GM21723 (cell line): ENCODE results near the gene KHDC1L.
"Not testable (repeated sequence)": the region's sequence is repeated elsewhere in the genome, so short reads cannot be mapped to it uniquely, and the experiment has no call there.

Source experiments
- ATAC-seq: cut with Tn5 transposase; IDR thresholded peaks from one replicate; pipeline ENCODE4 v1.9.1; 2021; ENCODE audit warnings: mild to moderate bottlenecking, moderate library complexity; ENCODE audit not compliant: unreplicated experiment

KHDC1L gene, protein sequence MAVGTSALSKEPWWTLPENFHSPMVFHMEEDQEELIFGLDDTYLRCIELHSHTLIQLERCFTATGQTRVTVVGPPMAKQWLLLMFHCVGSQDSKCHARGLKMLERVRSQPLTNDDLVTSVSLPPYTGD

DNA sequence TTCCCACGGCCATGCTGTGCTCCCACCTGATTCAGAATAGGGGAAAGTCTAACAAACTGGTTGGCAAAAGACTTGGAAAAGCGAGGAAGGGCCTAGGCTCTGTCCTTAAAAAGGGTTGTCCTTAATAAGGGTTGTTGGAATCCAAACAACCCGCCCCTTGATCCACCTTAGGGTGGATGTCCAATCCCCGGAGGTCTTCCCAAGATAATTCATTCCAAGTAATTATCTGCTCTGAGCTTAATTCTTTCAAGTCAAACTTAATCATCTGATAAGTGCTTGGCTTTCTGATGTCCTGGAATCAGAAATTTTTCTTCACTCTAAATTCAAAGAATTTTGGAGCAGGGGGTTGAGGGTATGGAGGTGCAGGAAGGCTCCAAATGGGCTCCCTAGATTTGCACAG, at the start of gene KHDC1L:
Gene KHDC1L, minus strand, starts transcription at position 101 of the 400 bp plus-strand sequence. Its CDS starts 88 bp downstream, at position 13.
- ATAC-seq, result no peak

DNA sequence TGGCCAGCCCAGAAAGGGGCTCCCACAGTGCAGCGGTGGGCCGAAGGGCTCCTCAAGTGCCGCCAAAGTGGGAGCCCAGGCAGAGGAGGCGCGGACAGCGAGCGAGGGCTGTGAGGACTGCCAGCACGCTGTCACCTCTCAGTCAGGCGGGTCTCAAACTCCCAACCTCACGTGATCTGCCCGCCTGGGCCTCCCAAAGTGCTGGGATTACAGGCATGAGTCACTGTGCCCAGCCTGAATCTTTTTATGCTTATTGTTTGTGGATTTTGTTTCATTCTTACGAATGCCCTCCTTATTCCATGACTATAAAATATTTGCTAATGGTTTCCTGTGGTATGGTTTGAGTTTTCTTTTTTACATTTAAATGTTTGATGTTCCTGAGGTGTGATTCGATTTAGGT, 44.0 kb upstream of the KHDC1L start:
- not testable (repeated sequence) for ATAC-seq

DNA sequence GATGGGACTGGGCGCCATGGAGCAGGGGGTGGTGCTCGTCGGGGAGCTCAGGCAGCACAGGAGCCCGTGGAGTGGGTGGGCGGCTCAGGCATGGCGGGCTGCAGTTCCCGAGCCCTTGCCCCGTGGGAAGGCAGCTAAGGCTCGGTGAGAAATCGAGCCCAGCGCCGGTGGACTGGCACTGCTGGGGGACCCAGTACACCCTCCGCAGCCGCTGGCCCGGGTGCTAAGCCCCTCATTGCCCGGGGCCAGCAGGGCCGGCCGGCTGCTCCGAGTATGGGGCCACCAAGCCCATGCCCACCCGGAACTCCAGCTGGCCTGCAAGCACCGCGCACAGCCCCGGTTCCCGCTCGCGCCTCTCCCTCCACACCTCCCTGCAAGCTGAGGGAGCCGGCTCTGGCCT, 43.6 kb upstream of the KHDC1L start:
- ATAC-seq, result not testable (repeated sequence)

- no peak for ATAC-seq
These were observed 39.1 kb upstream of the KHDC1L start for GRCh38 chr6:73264446-73264845.

GRCh38 chr6:73263570-73263909, 38.2 kb upstream of the KHDC1L start:
- peak; percentile 10 for ATAC-seq

- ATAC-seq, result peak; percentile 91
These were observed 37.6 kb upstream of the KHDC1L start, which contains the start of gene KHDC1 for GRCh38 chr6:73262671-73263569. Gene KHDC1, minus strand, starts transcription at chr6:73263196. Its CDS starts 20,679 bp downstream, at chr6:73242517.

DNA sequence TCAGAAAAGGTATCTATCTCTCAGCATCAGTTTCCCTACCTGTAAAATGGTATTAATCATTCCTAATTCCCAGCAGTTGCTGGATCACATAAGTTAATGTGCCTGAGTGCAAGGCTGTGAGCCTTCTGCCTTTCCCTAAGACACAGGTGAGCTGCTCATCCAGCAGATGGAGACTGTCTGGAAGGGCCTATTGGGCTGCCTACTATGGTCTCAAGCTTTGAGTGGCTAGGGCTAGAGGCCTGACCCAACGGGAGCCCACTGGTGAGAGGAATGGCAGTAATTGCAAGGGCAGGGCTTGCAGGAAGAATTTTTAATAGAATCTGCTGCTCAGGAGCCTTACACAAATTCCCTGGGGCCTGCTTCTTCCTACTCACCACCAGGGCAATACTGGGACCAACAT, 33.4 kb upstream of the KHDC1L start:
- ATAC-seq, result no peak

- ATAC-seq, result not testable (repeated sequence)
These were observed 29.0 kb upstream of the KHDC1L start for GRCh38 chr6:73254323-73254722.

DNA sequence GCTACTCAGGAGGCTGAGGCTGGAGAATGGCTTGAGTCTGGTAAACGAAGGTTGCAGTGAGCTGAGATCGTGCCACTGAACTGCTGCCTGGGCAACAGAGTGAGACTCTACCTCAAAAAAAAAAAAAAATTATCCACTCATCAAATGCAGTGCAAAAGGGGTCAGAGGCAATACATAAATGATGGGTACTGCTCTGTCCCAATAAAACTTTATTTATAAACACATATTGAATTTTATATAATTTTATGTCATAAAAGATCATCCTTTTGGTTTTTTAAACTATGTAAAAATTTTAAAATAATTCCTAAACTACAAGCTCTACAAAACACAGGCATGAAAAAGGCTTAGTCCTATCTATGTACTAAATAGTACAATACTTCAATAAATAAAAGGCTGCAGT, 27.4 kb upstream of the KHDC1L start:
- ATAC-seq, result no peak

DNA sequence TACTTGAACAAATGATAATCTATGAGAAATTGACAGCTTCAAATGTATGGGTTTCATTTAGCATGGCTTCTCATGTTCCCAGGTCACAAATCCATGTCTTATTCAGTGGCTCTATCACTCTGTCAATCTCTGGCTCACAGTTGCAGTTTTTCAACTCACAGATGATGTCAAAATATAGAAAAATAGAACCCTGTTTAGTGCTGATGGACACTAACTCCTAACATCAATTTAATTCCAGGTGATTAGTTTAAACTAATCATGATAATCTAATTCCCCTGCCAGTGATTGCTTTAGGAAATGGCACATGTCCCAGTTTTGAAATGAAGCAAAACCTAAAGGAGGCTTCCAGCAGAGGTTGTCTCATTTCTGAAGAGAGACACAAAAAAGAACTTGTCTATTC, 24.7 kb upstream of the KHDC1L start:
- ATAC-seq, result no peak

DNA sequence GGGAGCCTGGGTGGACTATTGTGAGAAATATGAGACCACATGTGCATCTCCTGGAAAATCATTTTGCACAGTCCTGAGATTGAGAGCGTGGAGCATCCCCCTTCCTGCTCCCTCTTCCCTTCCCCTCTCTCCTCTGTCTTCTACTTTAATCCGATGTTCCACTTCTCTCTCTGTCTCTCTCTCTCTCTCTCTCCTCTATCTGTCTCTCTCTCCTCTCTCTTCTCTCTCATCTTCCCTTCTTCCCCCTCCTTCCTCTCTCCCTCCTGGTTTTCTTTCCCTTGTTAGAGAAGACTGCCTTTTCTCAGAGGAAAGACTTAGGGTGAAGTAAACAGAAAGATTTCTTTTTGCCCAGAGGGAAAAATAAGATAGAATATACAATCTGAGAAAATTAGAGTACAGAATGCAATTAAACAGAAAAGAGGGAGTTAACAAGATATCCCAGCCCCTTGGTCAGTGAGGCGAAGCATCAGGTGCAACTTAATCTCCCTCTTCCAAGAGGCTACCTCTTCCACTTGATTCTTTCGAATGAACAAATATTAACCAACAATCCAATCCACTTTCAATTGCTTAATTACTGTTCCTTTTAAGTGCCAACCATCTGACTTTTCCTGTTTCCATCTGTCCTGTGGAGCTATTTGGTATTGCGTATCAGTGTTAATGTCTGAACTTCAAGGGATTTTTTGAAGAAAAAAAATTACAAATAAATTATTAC, 23.1 kb upstream of the KHDC1L start:
- no peak for ATAC-seq

DNA sequence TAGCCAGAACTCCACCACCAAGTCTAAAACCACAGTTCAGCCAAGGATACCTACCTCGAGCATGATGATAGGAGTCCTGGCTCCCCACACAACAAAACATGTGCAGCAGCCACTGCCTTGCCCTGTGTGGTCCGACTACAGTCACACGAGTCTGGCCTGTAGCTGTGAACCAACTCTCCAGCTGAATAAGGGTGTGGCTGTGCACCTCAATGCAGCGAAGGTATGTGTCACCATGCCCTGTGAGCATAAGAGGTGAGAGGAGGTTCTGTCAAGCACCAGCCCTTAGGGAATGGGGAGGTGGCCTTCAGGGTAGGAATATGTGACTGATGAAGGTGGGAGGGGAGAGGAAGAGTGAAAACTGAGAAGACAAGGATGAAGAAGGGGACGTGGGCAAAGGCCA, 16.7 kb upstream of the KHDC1L start:
- no peak for ATAC-seq

DNA sequence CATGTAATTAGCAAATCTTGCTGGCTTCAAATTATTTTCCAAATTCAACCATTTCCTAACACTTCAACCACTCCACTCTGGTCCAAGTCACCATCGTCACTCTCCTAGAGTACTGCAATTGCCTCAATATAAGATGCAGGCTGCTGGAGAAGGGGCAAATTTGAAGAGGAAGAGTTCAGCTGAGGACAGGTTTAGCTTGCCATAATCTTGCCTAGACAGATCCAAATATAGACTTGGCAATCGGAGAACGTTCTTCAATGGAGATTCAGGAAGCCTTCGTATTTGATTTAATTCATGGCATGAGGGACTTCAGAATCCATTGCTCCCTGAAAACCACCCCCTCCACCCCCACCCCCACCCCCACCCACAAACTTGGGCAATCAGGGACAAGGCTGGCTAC, 15.4 kb upstream of the KHDC1L start:
- ATAC-seq, result no peak

- no peak for ATAC-seq
These were observed 11.0 kb upstream of the KHDC1L start for GRCh38 chr6:73236144-73236750.

DNA sequence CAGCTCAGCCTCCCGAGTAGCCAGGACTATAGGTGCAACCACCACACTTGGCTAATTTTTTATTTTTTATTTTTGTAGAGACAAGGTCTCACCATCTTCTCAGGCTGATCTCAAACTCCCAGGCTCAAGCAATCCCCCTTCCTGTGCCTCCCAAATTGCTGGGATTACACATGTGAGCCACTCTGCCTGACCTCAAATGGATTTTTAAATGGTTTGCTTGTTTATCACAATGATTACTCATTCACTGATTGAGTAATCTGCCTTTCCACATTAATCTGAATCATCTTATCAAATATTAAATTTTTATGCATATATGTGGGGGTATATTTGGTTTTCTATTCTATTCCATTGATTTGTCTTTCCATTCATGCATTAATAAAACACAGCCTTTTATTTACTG, 9.4 kb upstream of the KHDC1L start:
- ATAC-seq, result no peak

GRCh38 chr6:73233971-73234370, 8.7 kb upstream of the KHDC1L start:
- ATAC-seq, result not testable (repeated sequence)

- ATAC-seq, result no peak
These were observed 7.8 kb upstream of the KHDC1L start for GRCh38 chr6:73233048-73233447.

DNA sequence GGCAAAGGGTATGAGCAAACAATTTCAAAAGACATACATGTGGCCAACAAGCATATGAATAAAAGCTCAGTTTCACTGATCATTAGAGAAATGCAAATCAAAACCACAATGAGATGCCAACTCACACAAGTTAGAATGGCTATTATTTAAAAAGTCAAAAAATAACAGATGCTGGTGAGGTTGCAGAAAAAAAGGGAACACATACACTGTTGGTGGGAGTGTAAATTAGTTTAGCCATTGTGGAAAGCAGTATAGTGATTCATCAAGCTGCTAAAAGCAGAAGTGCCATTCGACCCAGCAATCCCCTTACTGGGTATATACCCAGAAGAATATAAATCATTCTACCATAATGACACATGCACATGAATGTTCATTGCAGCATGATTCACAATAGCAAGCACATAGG, 6.7 kb upstream of the KHDC1L start:
- ATAC-seq, result no peak

DNA sequence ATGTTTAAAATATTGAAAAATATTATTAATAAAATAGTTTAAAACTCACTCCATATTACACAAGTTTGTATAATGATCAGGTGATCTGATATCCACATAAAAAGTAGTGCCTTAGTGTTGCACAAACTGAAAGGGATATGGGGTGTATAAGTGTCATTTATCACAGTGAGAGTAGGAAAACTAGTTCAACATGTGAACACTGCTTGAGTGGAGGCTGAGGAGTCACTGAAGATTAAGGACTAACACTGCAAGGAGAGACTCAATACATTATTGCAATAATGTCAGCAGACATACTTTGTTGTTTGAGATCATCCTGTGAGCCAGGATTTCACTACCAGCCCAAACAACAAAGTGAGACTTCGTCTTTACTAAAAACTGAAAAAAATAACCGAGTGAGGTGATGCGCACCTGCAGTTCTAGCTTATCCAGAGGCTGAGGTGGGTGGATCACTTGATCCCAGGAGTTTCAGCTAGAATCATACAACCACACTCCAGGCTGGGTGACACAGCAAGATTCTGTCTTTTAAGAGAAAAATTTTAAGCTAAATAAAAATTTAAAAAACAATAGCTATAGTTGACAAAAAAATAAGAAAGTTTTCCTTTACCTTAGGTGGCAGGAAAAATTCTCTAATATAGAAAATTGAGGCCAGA, 2.4 kb upstream of the KHDC1L start:
- no peak for ATAC-seq

- no peak for ATAC-seq
These were observed 8.4 kb downstream of the KHDC1L start for GRCh38 chr6:73216859-73217258.

GRCh38 chr6:73209117-73209516, 16.2 kb downstream of the KHDC1L start:
- ATAC-seq, result no peak
